G401.6 (cell line): ENCODE data around the gene MAP7D1.
"Not testable (repeated sequence)": the region's sequence is repeated elsewhere in the genome, so short reads cannot be mapped to it uniquely, and the experiment has no call there.

Source experiments
- FAIRE-seq: peaks from 2 replicates; lab custom pipeline; 2012; peaks lifted over from hg19 to GRCh38; lab: Jason Lieb, UNC

MAP7D1 gene

GRCh38 chr1:36168514-36168913 lies 12.6 kb downstream of the MAP7D1 start:
- no peak for FAIRE-seq

- FAIRE-seq, result no peak
Observed at GRCh38 chr1:36170643-36171412, 14.9 kb downstream of the MAP7D1 start.

- no peak for FAIRE-seq
Observed at GRCh38 chr1:36172017-36172747, 16.2 kb downstream of the MAP7D1 start.

GRCh38 chr1:36172983-36173382 lies 17.0 kb downstream of the MAP7D1 start:
- no peak for FAIRE-seq

- FAIRE-seq, result no peak
Observed at GRCh38 chr1:36174713-36175112, 18.8 kb downstream of the MAP7D1 start.

- no peak for FAIRE-seq
Observed at GRCh38 chr1:36175137-36176095, 19.5 kb downstream of the MAP7D1 start.

- no peak for FAIRE-seq
Observed at GRCh38 chr1:36176106-36176949, 20.4 kb downstream of the MAP7D1 start.

GRCh38 chr1:36177589-36178431 lies 21.9 kb downstream of the MAP7D1 start:
- FAIRE-seq, result no peak

GRCh38 chr1:36178471-36179219 lies 22.7 kb downstream of the MAP7D1 start:
- no peak for FAIRE-seq

- FAIRE-seq, result no peak
Observed at GRCh38 chr1:36179220-36179600, 23.2 kb downstream of the MAP7D1 start.

- FAIRE-seq, result no peak
Observed at GRCh38 chr1:36182734-36183133, 26.8 kb downstream of the MAP7D1 start.

- peak; percentile 42 for FAIRE-seq
Observed at GRCh38 chr1:36183309-36183856, 27.4 kb downstream of the MAP7D1 start.

- FAIRE-seq, result peak; percentile 98
Observed at GRCh38 chr1:36187800-36188593, 32.0 kb downstream of the MAP7D1 start.

GRCh38 chr1:36196805-36197204 lies 40.8 kb downstream of the MAP7D1 start:
- FAIRE-seq, result not testable (repeated sequence)

- no peak for FAIRE-seq
Observed at GRCh38 chr1:36198641-36199040, 42.7 kb downstream of the MAP7D1 start.

GRCh38 chr1:36199934-36200741 lies 44.2 kb downstream of the MAP7D1 start:
- FAIRE-seq, result no peak

GRCh38 chr1:36203027-36203553 lies 47.1 kb downstream of the MAP7D1 start:
- no peak for FAIRE-seq
